GM12892 (cell line): ENCODE measurements around the gene RASA4B.
"Not testable (repeated sequence)": the region's sequence is repeated elsewhere in the genome, so short reads cannot be mapped to it uniquely, and the experiment has no call there.

Experiments
- POLR2A ChIP-seq: IDR thresholded peaks from 2 replicates; pipeline ENCODE4 v1.6.1; 2011; ENCODE audit warnings: low read depth, low read length, control low read depth
- TAF1 ChIP-seq: IDR thresholded peaks from 2 replicates; pipeline ENCODE4 v1.6.1; 2011; ENCODE audit warnings: low read depth, mild to moderate bottlenecking, control low read depth, low read length, borderline replicate concordance

DNA sequence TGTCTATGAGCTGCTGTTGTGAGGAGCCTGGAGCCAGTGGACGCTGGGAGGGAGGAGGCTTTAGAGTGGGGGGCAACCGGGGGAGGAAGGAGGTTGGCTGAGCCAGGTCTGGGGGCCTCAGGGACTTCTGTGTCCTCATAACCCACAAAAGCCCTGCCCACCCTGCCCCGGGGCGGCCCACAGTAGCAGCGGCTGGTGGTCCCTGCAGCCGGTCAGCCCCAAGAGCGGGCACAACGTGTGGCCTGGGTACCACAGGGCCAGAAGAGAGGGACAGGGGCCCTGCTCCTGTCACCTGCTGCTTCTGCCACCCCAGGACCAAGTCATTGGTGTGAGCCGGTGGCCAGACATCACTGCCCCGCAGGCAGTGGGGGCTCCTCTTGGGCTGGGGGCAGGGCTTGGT, 35.6 kb downstream of the RASA4B start:
- TF ChIP-seq POLR2A, TAF1: not testable (repeated sequence)
